Lower leg skin (tissue), 4 donors: ENCODE measurements around the gene GMEB2. TPM values are rescaled to one million over a fixed set of nuclear protein-coding genes. Genes with fewer than 3 reads are reported as not detected.

Experiments
- DNase-seq, 2 donors: peaks; one replicate each; pipeline ENCODE4 v3.0.0-alpha.2; 2019; ENCODE audit warnings: low spot score in 2 of 2
- H3K4me3 ChIP-seq: fragments of 200-600 bp; sonication (generic); 2 replicates; pipeline ENCODE4 v1.5.1; 2017; ENCODE audit warnings: mild to moderate bottlenecking, low read depth; ENCODE audit not compliant: poor library complexity, severe bottlenecking
- POLR2A ChIP-seq, 2 donors: fragments of 450-650 bp; IDR thresholded peaks; one replicate each; pipeline ENCODE4 v1.6.1; 2016 to 2017; ENCODE audit warnings: antibody characterized with exemption in 2 of 2, mild to moderate bottlenecking in 1 of 2, moderate library complexity in 1 of 2
- WGBS, 2 donors: methylation state at CpG; one replicate each; pipeline ENCODE4 v1.1.5; 2018; 5-methylcytosine and 5-hydroxymethylcytosine counted together
- intact Hi-C: fragments of 100-400 bp; cut with DNase I; formaldehyde crosslinking; loops from one replicate; pipeline ENCODE4 v1.15.0; 2023; ENCODE audit warnings: low total_unique reads
- total RNA-seq, 4 donors: library from RNA; depleted of rRNA; stranded (reverse); fragments of >200 nt; gene quantifications; one replicate each; pipeline ENCODE4 v1.1.0, GENCODE V29; 2016
- TF ChIP-seq, protein P1 (sequence below), 3 donors: fragments of 450-650 bp; IDR thresholded peaks; one replicate each; pipeline ENCODE4 v1.5.1; 2016; ENCODE audit warnings: antibody characterized with exemption in 3 of 3, mild to moderate bottlenecking in 3 of 3, moderate library complexity in 2 of 3

GMEB2 gene
- total RNA-seq, 4 donors from 2014 or later, result 11.9 to 18.3 (median 13.7) TPM

DNA sequence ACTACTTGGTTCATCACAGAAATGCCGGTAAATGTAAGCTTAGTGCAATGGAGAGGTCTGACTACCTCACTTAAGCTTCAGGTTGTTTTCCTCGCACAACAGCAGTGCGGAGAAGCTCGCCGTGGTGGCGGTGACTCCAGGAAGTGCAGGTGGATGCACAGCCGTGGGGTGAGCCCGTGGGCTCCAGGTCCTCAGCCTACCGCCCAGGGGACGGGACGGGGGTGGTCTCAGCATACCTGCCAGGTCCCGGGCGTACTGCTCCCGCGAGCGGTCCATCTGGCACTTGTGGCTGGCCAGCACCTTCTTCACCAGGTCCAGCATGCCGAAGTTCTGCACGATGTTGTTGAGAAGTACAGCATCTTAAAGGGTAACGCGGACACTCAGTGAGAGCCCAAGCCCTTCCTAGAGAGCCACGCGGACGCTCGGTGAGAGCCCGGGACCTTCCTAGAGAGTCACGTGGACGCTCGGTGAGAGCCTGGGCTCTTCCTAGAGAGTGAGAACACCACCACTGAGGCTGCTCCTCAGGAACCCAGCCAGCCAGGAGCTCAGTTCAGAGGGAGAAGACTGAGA lies 35.0 kb downstream of the GMEB2 start:
- H3K4me3 ChIP-seq, result no peak overlapping the region
- no peak for DNase-seq
- TF ChIP-seq, protein P1, sequence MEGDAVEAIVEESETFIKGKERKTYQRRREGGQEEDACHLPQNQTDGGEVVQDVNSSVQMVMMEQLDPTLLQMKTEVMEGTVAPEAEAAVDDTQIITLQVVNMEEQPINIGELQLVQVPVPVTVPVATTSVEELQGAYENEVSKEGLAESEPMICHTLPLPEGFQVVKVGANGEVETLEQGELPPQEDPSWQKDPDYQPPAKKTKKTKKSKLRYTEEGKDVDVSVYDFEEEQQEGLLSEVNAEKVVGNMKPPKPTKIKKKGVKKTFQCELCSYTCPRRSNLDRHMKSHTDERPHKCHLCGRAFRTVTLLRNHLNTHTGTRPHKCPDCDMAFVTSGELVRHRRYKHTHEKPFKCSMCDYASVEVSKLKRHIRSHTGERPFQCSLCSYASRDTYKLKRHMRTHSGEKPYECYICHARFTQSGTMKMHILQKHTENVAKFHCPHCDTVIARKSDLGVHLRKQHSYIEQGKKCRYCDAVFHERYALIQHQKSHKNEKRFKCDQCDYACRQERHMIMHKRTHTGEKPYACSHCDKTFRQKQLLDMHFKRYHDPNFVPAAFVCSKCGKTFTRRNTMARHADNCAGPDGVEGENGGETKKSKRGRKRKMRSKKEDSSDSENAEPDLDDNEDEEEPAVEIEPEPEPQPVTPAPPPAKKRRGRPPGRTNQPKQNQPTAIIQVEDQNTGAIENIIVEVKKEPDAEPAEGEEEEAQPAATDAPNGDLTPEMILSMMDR (IDR thresholded peaks at IDR 0.05), result no peak
- no peak for TF ChIP-seq POLR2A (IDR thresholded peaks at IDR 0.05)
- 94 to 95% methylated on average over 28 of the region's 28 CpGs for WGBS, 2 donors
- intact Hi-C loops, result no loop called here

DNA sequence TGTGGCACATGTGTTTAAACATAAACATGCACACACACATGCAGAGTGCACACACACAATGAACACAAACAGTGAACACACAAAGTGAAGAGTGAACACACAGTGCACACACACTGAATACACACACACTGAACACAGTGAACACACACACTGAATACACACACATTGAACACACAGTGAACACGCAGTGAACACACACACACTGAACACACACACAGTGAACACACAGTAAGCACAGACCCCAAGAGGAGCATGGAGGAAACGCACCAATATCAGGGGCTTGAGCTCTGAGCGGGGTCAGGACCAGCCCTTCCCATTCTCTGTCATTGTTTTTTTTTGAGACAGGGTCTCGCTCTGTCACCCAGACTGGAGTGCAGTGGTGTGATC lies 35.8 kb downstream of the GMEB2 start:
- intact Hi-C loops, result no loop called here
- no peak for TF ChIP-seq POLR2A (IDR thresholded peaks at IDR 0.05)
- TF ChIP-seq, protein P1 (IDR thresholded peaks at IDR 0.05), result no peak
- no peak overlapping the region for H3K4me3 ChIP-seq
- no peak for DNase-seq
- 93 to 96% methylated on average over 4 of the region's 4 CpGs for WGBS, 2 donors

DNA sequence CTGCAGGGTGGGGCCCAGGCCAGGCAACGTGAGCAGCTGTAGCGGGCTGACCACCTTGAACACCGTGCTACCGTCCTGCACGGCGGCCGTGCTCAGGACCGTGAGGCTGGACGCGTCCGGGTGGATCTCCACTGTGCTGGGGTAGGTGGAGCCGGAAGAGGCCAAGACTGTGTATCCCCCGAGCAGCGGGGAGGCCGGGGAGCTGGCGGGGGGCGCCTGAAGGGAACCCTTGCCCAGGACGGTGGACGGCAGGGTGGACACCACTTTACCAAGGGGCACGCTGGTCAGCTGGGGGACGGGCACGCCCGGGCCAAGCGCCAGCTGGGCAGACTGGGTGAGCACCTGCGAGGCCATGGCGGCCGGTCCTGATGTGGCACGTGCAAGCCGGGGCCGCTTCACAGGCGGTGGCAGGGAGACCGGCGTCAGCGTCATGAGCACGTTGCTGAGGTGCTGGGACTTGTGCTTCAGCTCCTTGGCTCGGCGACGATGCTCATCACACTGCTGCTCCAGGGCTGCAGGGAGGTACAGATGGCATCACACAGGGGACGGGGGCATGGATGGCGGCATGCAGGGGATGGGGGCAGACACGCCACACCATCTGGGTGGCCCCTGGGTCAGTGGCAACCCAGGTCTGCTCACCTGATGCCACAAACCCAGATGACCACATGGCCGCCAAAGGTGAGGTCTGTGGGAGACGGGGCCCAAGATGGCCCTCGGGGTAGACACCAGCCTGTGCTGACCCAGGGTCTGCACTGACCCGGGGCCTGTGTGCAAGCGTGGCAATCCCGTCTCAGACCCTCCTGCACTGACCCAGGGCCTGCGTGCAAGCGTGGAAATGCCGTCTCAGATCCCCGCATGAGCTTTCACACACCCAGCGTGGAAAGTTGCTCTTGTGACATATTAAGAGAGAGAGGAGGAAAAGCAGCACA lies 36.4 kb downstream of the GMEB2 start:
- intact Hi-C loops, result no loop called here
- TF ChIP-seq, protein P1 (IDR thresholded peaks at IDR 0.05), result no peak
- TF ChIP-seq POLR2A (IDR thresholded peaks at IDR 0.05), result no peak
- no peak for DNase-seq
- WGBS, 2 donors, result 91% methylated on average over 47 to 52 of the region's 52 CpGs
- H3K4me3 ChIP-seq, result no peak overlapping the region

DNA sequence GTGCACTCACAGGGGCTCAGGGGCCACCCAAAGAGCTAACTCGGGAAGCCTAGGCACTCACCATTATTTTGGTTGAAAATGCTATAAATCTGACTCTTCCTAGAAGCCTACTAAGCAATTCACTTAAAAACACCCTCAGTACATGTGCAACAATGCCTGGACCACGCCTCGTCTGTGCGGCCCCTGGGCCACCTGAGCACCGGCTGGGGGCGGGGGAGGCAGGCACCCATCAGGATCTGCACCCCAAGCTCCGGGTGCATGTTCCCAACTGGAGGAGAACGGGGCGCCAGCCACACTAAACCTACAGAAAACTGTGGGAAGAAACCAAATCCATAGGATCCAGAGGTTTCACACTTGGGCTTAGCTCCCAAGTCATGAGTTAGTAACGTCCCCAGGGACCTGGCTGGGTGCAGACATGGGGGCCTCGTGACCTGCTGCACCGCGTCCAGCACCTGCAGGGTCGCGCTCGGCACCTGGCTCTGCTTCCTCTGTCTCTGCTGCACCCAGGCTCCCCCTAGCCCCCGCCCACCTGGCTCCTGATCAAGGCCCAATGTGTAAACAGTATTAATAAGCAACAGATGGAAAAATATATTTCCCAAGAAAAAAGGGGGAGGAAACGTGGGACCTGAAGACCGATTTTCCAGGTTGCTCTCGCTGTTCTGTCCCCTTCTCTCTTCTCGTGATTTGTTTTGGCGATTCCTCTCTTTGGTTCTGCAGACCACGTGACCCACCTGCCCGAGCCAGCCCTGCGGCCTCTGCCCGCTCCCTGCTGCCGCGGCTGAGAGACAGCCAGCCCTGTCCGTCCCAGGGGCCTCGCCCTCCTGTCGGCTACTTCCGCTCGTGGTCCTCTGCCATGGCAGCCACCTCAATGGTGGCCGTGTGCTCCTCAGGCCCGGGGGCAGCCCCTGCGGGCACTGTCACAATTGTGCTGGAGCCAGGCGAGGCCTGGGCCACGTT lies 37.4 kb downstream of the GMEB2 start:
- WGBS, 2 donors, result 79 to 85% methylated on average over 37 to 38 of the region's 38 CpGs
- intact Hi-C loops, result no loop called here
- TF ChIP-seq, protein P1 (IDR thresholded peaks at IDR 0.05), result no peak
- no peak for TF ChIP-seq POLR2A (IDR thresholded peaks at IDR 0.05)
- H3K4me3 ChIP-seq, result no peak overlapping the region
- DNase-seq, result no peak

DNA sequence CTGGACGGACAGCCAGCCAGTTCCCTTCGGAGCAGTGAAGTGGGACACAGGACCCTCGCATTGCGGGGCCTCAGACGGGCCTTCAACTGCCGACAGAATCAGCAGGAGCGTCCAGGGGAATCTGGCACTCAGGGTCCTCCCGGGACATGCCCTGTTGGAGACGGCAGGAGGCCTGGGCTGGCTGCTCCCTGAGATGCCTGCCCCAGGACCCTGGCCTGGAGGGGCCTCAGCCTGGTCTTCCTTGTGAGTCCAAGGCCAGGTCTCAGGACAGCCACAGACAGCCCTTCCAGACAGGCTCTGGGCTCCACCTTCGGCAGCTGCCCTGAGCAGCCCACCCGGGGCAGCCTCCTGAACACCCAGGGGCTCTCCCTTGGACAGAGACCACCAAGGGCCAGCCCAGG lies 38.3 kb downstream of the GMEB2 start:
- WGBS, 2 donors, result 86 to 93% methylated on average over 9 of the region's 11 CpGs
- no peak overlapping the region for H3K4me3 ChIP-seq
- DNase-seq, result no peak
- TF ChIP-seq POLR2A (IDR thresholded peaks at IDR 0.05), result no peak
- TF ChIP-seq, protein P1 (IDR thresholded peaks at IDR 0.05), result no peak
- intact Hi-C loops, result no loop called here
